ENCODE measurements around the gene TCF3.

TCF3 gene

GRCh38 chr19:1659084-1659427 is 6.6 kb upstream of the TCF3 start:
- Histone ChIP-seq H3K27me3 (ENCODE audit: control insufficient read depth in 1 of 2, insufficient read depth in 2 of 2, low read length in 2 of 2) (peaks cover 0 to 4% of the 10 kb centered on the region in 2 donors), H3K9ac (ENCODE audit: low read depth in 1 of 2, low read length in 2 of 2) (no peak overlapping the region), H3K27ac (ENCODE audit: low read depth, low read length) (no peak overlapping the region), H3K4me3 (ENCODE audit: low read depth in 1 of 2, low read length in 2 of 2) (no peak overlapping the region), H3K9me3 (ENCODE audit: control insufficient read depth in 1 of 2, low read length in 2 of 2) (no peaks in the 10 kb centered on the region), H3K36me3 (ENCODE audit: control insufficient read depth in 1 of 2, insufficient read depth in 2 of 2, low read length in 2 of 2) (no peaks in the 10 kb centered on the region), H3K4me1 (ENCODE audit: control insufficient read depth in 1 of 2, insufficient read depth in 2 of 2, low read length in 2 of 2) (no peaks in the 10 kb centered on the region)

GRCh38 chr19:1658150-1659083 is 6.0 kb upstream of the TCF3 start:
- Histone ChIP-seq H3K36me3 (ENCODE audit: control insufficient read depth in 1 of 2, insufficient read depth in 2 of 2, low read length in 2 of 2) (no peaks in the 10 kb centered on the region), H3K4me1 (ENCODE audit: control insufficient read depth in 1 of 2, insufficient read depth in 2 of 2, low read length in 2 of 2) (no peaks in the 10 kb centered on the region), H3K9ac (ENCODE audit: low read depth in 1 of 2, low read length in 2 of 2) (no peak overlapping the region), H3K27ac (ENCODE audit: low read depth, low read length) (no peak overlapping the region), H3K4me3 (ENCODE audit: low read depth in 1 of 2, low read length in 2 of 2) (no peak overlapping the region), H3K27me3 (ENCODE audit: control insufficient read depth in 1 of 2, insufficient read depth in 2 of 2, low read length in 2 of 2) (peaks cover 0 to 4% of the 10 kb centered on the region in 2 donors), H3K9me3 (ENCODE audit: control insufficient read depth in 1 of 2, low read length in 2 of 2) (no peaks in the 10 kb centered on the region)

- no peaks in the 10 kb centered on the region for H3K4me1 ChIP-seq (ENCODE audit: control insufficient read depth in 1 of 2, insufficient read depth in 2 of 2, low read length in 2 of 2)
- H3K27ac ChIP-seq (ENCODE audit: low read depth, low read length): no peak overlapping the region
- no peak overlapping the region for H3K4me3 ChIP-seq (ENCODE audit: low read depth in 1 of 2, low read length in 2 of 2)
These were observed 5.3 kb upstream of the TCF3 start for GRCh38 chr19:1657746-1658145.

GRCh38 chr19:1656988-1657536 is 4.6 kb upstream of the TCF3 start:
- Histone ChIP-seq H3K4me1 (ENCODE audit: control insufficient read depth in 1 of 2, insufficient read depth in 2 of 2, low read length in 2 of 2) (no peaks in the 10 kb centered on the region), H3K9ac (ENCODE audit: low read depth in 1 of 2, low read length in 2 of 2) (no peak overlapping the region), H3K36me3 (ENCODE audit: control insufficient read depth in 1 of 2, insufficient read depth in 2 of 2, low read length in 2 of 2) (no peaks in the 10 kb centered on the region), H3K27me3 (ENCODE audit: control insufficient read depth in 1 of 2, insufficient read depth in 2 of 2, low read length in 2 of 2) (peaks cover 0 to 4% of the 10 kb centered on the region in 2 donors), H3K4me3 (ENCODE audit: low read depth in 1 of 2, low read length in 2 of 2) (no peak overlapping the region), H3K27ac (ENCODE audit: low read depth, low read length) (no peak overlapping the region), H3K9me3 (ENCODE audit: control insufficient read depth in 1 of 2, low read length in 2 of 2) (no peaks in the 10 kb centered on the region)

More at GRCh38 chr19:1657746-1658145, 5.3 kb upstream of the TCF3 start:
- Histone ChIP-seq H3K27me3 (ENCODE audit: control insufficient read depth in 1 of 2, insufficient read depth in 2 of 2, low read length in 2 of 2) (peaks cover 0 to 4% of the 10 kb centered on the region in 2 donors), H3K9ac (ENCODE audit: low read depth in 1 of 2, low read length in 2 of 2) (no peak overlapping the region), H3K9me3 (ENCODE audit: control insufficient read depth in 1 of 2, low read length in 2 of 2) (no peaks in the 10 kb centered on the region), H3K36me3 (ENCODE audit: control insufficient read depth in 1 of 2, insufficient read depth in 2 of 2, low read length in 2 of 2) (no peaks in the 10 kb centered on the region)

GRCh38 chr19:1655987-1656608 is 3.7 kb upstream of the TCF3 start:
- H3K4me1 ChIP-seq (ENCODE audit: control insufficient read depth in 1 of 2, insufficient read depth in 2 of 2, low read length in 2 of 2): no peaks in the 10 kb centered on the region

GRCh38 chr19:1655131-1655981 is 2.9 kb upstream of the TCF3 start:
- Histone ChIP-seq H3K27me3 (ENCODE audit: control insufficient read depth in 1 of 2, insufficient read depth in 2 of 2, low read length in 2 of 2) (peaks cover 0 to 4% of the 10 kb centered on the region in 2 donors), H3K9me3 (ENCODE audit: control insufficient read depth in 1 of 2, low read length in 2 of 2) (no peaks in the 10 kb centered on the region), H3K4me3 (ENCODE audit: low read depth in 1 of 2, low read length in 2 of 2) (no peak overlapping the region), H3K9ac (ENCODE audit: low read depth in 1 of 2, low read length in 2 of 2) (no peak overlapping the region), H3K27ac (ENCODE audit: low read depth, low read length) (no peak overlapping the region), H3K4me1 (ENCODE audit: control insufficient read depth in 1 of 2, insufficient read depth in 2 of 2, low read length in 2 of 2) (peaks cover 0 to under 1% of the 10 kb centered on the region in 2 donors), H3K36me3 (ENCODE audit: control insufficient read depth in 1 of 2, insufficient read depth in 2 of 2, low read length in 2 of 2) (no peaks in the 10 kb centered on the region)

More at GRCh38 chr19:1655987-1656608, 3.7 kb upstream of the TCF3 start:
- Histone ChIP-seq H3K4me3 (ENCODE audit: low read depth in 1 of 2, low read length in 2 of 2) (no peak overlapping the region), H3K9ac (ENCODE audit: low read depth in 1 of 2, low read length in 2 of 2) (no peak overlapping the region), H3K27me3 (ENCODE audit: control insufficient read depth in 1 of 2, insufficient read depth in 2 of 2, low read length in 2 of 2) (peaks cover 0 to 4% of the 10 kb centered on the region in 2 donors), H3K27ac (ENCODE audit: low read depth, low read length) (no peak overlapping the region), H3K9me3 (ENCODE audit: control insufficient read depth in 1 of 2, low read length in 2 of 2) (no peaks in the 10 kb centered on the region), H3K36me3 (ENCODE audit: control insufficient read depth in 1 of 2, insufficient read depth in 2 of 2, low read length in 2 of 2) (no peaks in the 10 kb centered on the region)

GRCh38 chr19:1654178-1654792 is 1.9 kb upstream of the TCF3 start:
- Histone ChIP-seq H3K9me3 (ENCODE audit: control insufficient read depth in 1 of 2, low read length in 2 of 2) (no peaks in the 10 kb centered on the region), H3K9ac (ENCODE audit: low read depth in 1 of 2, low read length in 2 of 2) (no peak overlapping the region), H3K27ac (ENCODE audit: low read depth, low read length) (no peak overlapping the region), H3K4me1 (ENCODE audit: control insufficient read depth in 1 of 2, insufficient read depth in 2 of 2, low read length in 2 of 2) (peaks cover 0 to 3% of the 10 kb centered on the region in 2 donors), H3K4me3 (ENCODE audit: low read depth in 1 of 2, low read length in 2 of 2) (no peak overlapping the region), H3K36me3 (ENCODE audit: control insufficient read depth in 1 of 2, insufficient read depth in 2 of 2, low read length in 2 of 2) (peaks cover 0 to 1% of the 10 kb centered on the region in 2 donors), H3K27me3 (ENCODE audit: control insufficient read depth in 1 of 2, insufficient read depth in 2 of 2, low read length in 2 of 2) (peaks cover 0 to 4% of the 10 kb centered on the region in 2 donors)

- peaks cover 0 to 3% of the 10 kb centered on the region in 2 donors for H3K4me1 ChIP-seq (ENCODE audit: control insufficient read depth in 1 of 2, insufficient read depth in 2 of 2, low read length in 2 of 2)
- no peaks in the 10 kb centered on the region for H3K9me3 ChIP-seq (ENCODE audit: control insufficient read depth in 1 of 2, low read length in 2 of 2)
These were observed 849 bp upstream of the TCF3 start for GRCh38 chr19:1653300-1653628.

GRCh38 chr19:1651568-1652291 is 685 bp downstream of the TCF3 start:
- no peaks in the 10 kb centered on the region for H3K27me3 ChIP-seq (ENCODE audit: control insufficient read depth in 1 of 2, insufficient read depth in 2 of 2, low read length in 2 of 2)
- peaks cover 0 to 3% of the 10 kb centered on the region in 2 donors for H3K4me1 ChIP-seq (ENCODE audit: control insufficient read depth in 1 of 2, insufficient read depth in 2 of 2, low read length in 2 of 2)
- H3K27ac ChIP-seq (ENCODE audit: low read depth, low read length): peak overlapping the region; percentile 32
- peak overlapping the region; percentile 57 to 61 for H3K4me3 ChIP-seq (ENCODE audit: low read depth in 1 of 2, low read length in 2 of 2)
- no peaks in the 10 kb centered on the region for H3K9me3 ChIP-seq (ENCODE audit: control insufficient read depth in 1 of 2, low read length in 2 of 2)
- peaks cover 0 to 18% of the 10 kb centered on the region in 2 donors for H3K36me3 ChIP-seq (ENCODE audit: control insufficient read depth in 1 of 2, insufficient read depth in 2 of 2, low read length in 2 of 2)
- peak overlapping the region; percentile 46 to 47 for H3K9ac ChIP-seq (ENCODE audit: low read depth in 1 of 2, low read length in 2 of 2)

More at GRCh38 chr19:1653300-1653628, 849 bp upstream of the TCF3 start:
- Histone ChIP-seq H3K36me3 (ENCODE audit: control insufficient read depth in 1 of 2, insufficient read depth in 2 of 2, low read length in 2 of 2) (peaks cover 0 to 6% of the 10 kb centered on the region in 2 donors), H3K27me3 (ENCODE audit: control insufficient read depth in 1 of 2, insufficient read depth in 2 of 2, low read length in 2 of 2) (peaks cover 0 to under 1% of the 10 kb centered on the region in 2 donors), H3K27ac (ENCODE audit: low read depth, low read length) (peak overlapping the region; percentile 44), H3K9ac (ENCODE audit: low read depth in 1 of 2, low read length in 2 of 2) (peak overlapping the region; percentile 60 to 84), H3K4me3 (ENCODE audit: low read depth in 1 of 2, low read length in 2 of 2) (peak overlapping the region; percentile 75 to 77)

Measured in duodenal mucosa (tissue), 2 donors.